CD4-positive, alpha-beta memory T cell (primary cell): ENCODE results near the gene SERBP1. TPM values are rescaled to one million over a fixed set of nuclear protein-coding genes. Genes with fewer than 3 reads are reported as not detected.
"Not testable (repeated sequence)": the region's sequence is repeated elsewhere in the genome, so short reads cannot be mapped to it uniquely, and the experiment has no call there.

Source experiments
- CTCF ChIA-PET: fragments of 350-600 bp; sonication (Branson Sonifier 250); formaldehyde crosslinking; loops from one replicate; lab custom pipeline; 2021; ENCODE audit warnings: inconsistent platforms; ENCODE audit not compliant: partially characterized antibody; lab: Charles Lee
- POLR2A ChIA-PET: fragments of 350-600 bp; sonication (Branson Sonifier 250); formaldehyde crosslinking; loops from one replicate; lab custom pipeline; 2021; ENCODE audit not compliant: partially characterized antibody; lab: Charles Lee
- DNase-seq, 5 donors: peaks; one replicate each; pipeline versions ENCODE4 v3.0.0 to v3.0.0-alpha.2; 2020 to 2022; ENCODE audit warnings: mixed read lengths in 1 of 5
- H3K27ac ChIP-seq: one replicate; pipeline ENCODE4 v1.7.0; 2013; ENCODE audit warnings: low read depth, low read length
- H3K27me3 ChIP-seq: 2 replicates; pipeline ENCODE4 v1.7.0; 2013; ENCODE audit warnings: mild to moderate bottlenecking, low read length, moderate library complexity; ENCODE audit not compliant: insufficient read depth
- H3K36me3 ChIP-seq: 2 replicates; pipeline ENCODE4 v1.7.0; 2013; ENCODE audit warnings: mild to moderate bottlenecking, low read length, moderate library complexity; ENCODE audit not compliant: insufficient read depth
- H3K4me1 ChIP-seq: 2 replicates; pipeline ENCODE4 v1.7.0; 2013; ENCODE audit warnings: mild to moderate bottlenecking, low read length, moderate library complexity; ENCODE audit not compliant: insufficient read depth
- H3K4me3 ChIP-seq, 2 donors: one replicate each; pipeline ENCODE4 v1.7.0; 2013; ENCODE audit warnings: low read length in 2 of 2, mild to moderate bottlenecking in 1 of 2
- H3K9me3 ChIP-seq, 2 donors: one replicate each; pipeline ENCODE4 v1.7.0; 2013; ENCODE audit warnings: low read length in 2 of 2, control low read depth in 1 of 2; ENCODE audit not compliant: control insufficient read depth in 1 of 2
- H3K27ac Mint-ChIP-seq, 7 donors: one replicate each; pipeline ENCODE4 v1.8.0; 2020 to 2021; ENCODE audit warnings: mixed read lengths in 7 of 7, mild to moderate bottlenecking in 6 of 7, inconsistent platforms in 3 of 7, moderate library complexity in 3 of 7
- H3K27me3 Mint-ChIP-seq, 2 donors: one replicate each; pipeline ENCODE4 v1.8.0; 2020 to 2021; ENCODE audit warnings: mixed read lengths in 2 of 2
- H3K36me3 Mint-ChIP-seq, 2 donors: one replicate each; pipeline ENCODE4 v1.8.0; 2020 to 2021; ENCODE audit warnings: mixed read lengths in 2 of 2, inconsistent platforms in 1 of 2, mild to moderate bottlenecking in 1 of 2
- H3K4me1 Mint-ChIP-seq, 4 donors: one replicate each; pipeline ENCODE4 v1.8.0; 2020 to 2021; ENCODE audit warnings: mixed read lengths in 4 of 4, mild to moderate bottlenecking in 1 of 4
- H3K4me3 Mint-ChIP-seq, 8 donors: one replicate each; pipeline ENCODE4 v1.8.0; 2020 to 2021; ENCODE audit warnings: mixed read lengths in 8 of 8, mild to moderate bottlenecking in 7 of 8, moderate library complexity in 6 of 8, inconsistent platforms in 3 of 8
- H3K9me3 Mint-ChIP-seq, 8 donors: one replicate each; pipeline ENCODE4 v1.8.0; 2020 to 2021; ENCODE audit warnings: mixed read lengths in 8 of 8, mild to moderate bottlenecking in 5 of 8, inconsistent platforms in 3 of 8, moderate library complexity in 1 of 8
- intact Hi-C: fragments of 100-400 bp; cut with micrococcal nuclease; formaldehyde crosslinking; loops from one replicate; pipeline ENCODE4 v1.15.1; 2023
- polyA plus RNA-seq, 2 donors: library from polyadenylated mRNA; unstranded; fragments of 300-500 nt; fragmentation: Illumina TruSeq; gene quantifications; one replicate each; pipeline ENCODE4 v1.2.3, GENCODE V29; 2021
- total RNA-seq, 2 experiments: library from RNA; stranded (reverse); gene quantifications; one replicate each; pipeline ENCODE4 v1.2.3, GENCODE V29; 2021

SERBP1 gene
- total and polyA plus RNA-seq, 4 experiments from 2014 or later = 94.9 to 154 (median 136) TPM

GRCh38 chr1:67400029-67400786, 30.0 kb downstream of the SERBP1 start:
- H3K27me3 Mint-ChIP-seq, H3K4me1 ChIP-seq, H3K27ac ChIP-seq, intact Hi-C loops, H3K4me1 Mint-ChIP-seq, H3K9me3 Mint-ChIP-seq, H3K9me3 ChIP-seq, H3K4me3 Mint-ChIP-seq, H3K36me3 ChIP-seq, DNase-seq, POLR2A ChIA-PET, H3K4me3 ChIP-seq, H3K27ac Mint-ChIP-seq, H3K27me3 ChIP-seq: not testable (repeated sequence)
- peaks cover 11 to 32% of the 10 kb centered on the region in 2 donors for H3K36me3 Mint-ChIP-seq
- CTCF ChIA-PET = interaction anchor here (0.5 kb wide), 1 partner anchor 88 kb away, joined by 3 read pairs; no protein-coding TSS in a partner anchor

GRCh38 chr1:67399199-67399993, 30.8 kb downstream of the SERBP1 start:
- Mint-ChIP-seq H3K36me3 (peaks cover 11 to 32% of the 10 kb centered on the region in 2 donors), H3K9me3 (no peaks in the 10 kb centered on the region), H3K4me3 (no peak overlapping the region), H3K27ac (no peak overlapping the region), H3K27me3 (no peaks in the 10 kb centered on the region), H3K4me1 (peaks cover 0 to 3% (median 0%) of the 10 kb centered on the region in 4 donors)
- no peaks in the 10 kb centered on the region for H3K4me1 ChIP-seq
- H3K27ac ChIP-seq = no peak overlapping the region
- intact Hi-C loops = no loop called here
- ChIA-PET POLR2A (no interaction called here), CTCF (no interaction called here)
- H3K36me3 ChIP-seq = no peaks in the 10 kb centered on the region
- H3K27me3 ChIP-seq = no peaks in the 10 kb centered on the region
- no peak for DNase-seq
- H3K4me3 ChIP-seq = no peak overlapping the region
- H3K9me3 ChIP-seq = no peaks in the 10 kb centered on the region

- DNase-seq = no peak
- Mint-ChIP-seq H3K27me3 (no peaks in the 10 kb centered on the region), H3K4me3 (no peak overlapping the region), H3K4me1 (no peaks in the 10 kb centered on the region), H3K9me3 (peaks cover 0 to 1% (median 0%) of the 10 kb centered on the region in 8 donors), H3K36me3 (peaks cover 25 to 47% of the 10 kb centered on the region in 2 donors), H3K27ac (no peak overlapping the region)
- intact Hi-C loops = no loop called here
- POLR2A ChIA-PET = no interaction called here
- H3K4me3 ChIP-seq = no peak overlapping the region
- no peaks in the 10 kb centered on the region for H3K9me3 ChIP-seq
- H3K36me3 ChIP-seq = no peaks in the 10 kb centered on the region
- CTCF ChIA-PET = interaction anchor here (0.6 kb wide), 1 partner anchor 8 kb away, joined by 4 read pairs; no protein-coding TSS in a partner anchor
- no peaks in the 10 kb centered on the region for H3K4me1 ChIP-seq
- H3K27me3 ChIP-seq = no peaks in the 10 kb centered on the region
- H3K27ac ChIP-seq = no peak overlapping the region
These were observed 35.7 kb downstream of the SERBP1 start for GRCh38 chr1:67394548-67394947.

- no peaks in the 10 kb centered on the region for H3K4me1 Mint-ChIP-seq
- no peak overlapping the region for H3K4me3 Mint-ChIP-seq
- peaks cover 25 to 41% of the 10 kb centered on the region in 2 donors for H3K36me3 Mint-ChIP-seq
- Histone ChIP-seq H3K9me3 (no peaks in the 10 kb centered on the region), H3K4me1 (no peaks in the 10 kb centered on the region), H3K27ac (no peak overlapping the region), H3K36me3 (no peaks in the 10 kb centered on the region), H3K27me3 (no peaks in the 10 kb centered on the region), H3K4me3 (no peak overlapping the region)
- CTCF ChIA-PET = interaction anchor here (0.6 to 0.7 kb wide), 2 partner anchors 7 to 14 kb away, joined by 3 to 4 read pairs; no protein-coding TSS in a partner anchor
- H3K27me3 Mint-ChIP-seq = no peaks in the 10 kb centered on the region
- intact Hi-C loops = no loop called here
- peak overlapping the region in 1 of 7 donors; percentile 14 for H3K27ac Mint-ChIP-seq
- H3K9me3 Mint-ChIP-seq = peaks cover 0 to 1% (median 0%) of the 10 kb centered on the region in 8 donors
- POLR2A ChIA-PET = no interaction called here
- DNase-seq = no peak
These were observed 36.5 kb downstream of the SERBP1 start for GRCh38 chr1:67393737-67394136.

- Histone ChIP-seq H3K4me3 (no peak overlapping the region), H3K27me3 (no peaks in the 10 kb centered on the region), H3K4me1 (no peaks in the 10 kb centered on the region), H3K36me3 (no peaks in the 10 kb centered on the region), H3K27ac (no peak overlapping the region), H3K9me3 (no peaks in the 10 kb centered on the region)
- intact Hi-C loops = no loop called here
- Mint-ChIP-seq H3K27me3 (no peaks in the 10 kb centered on the region), H3K4me1 (no peaks in the 10 kb centered on the region), H3K27ac (no peak overlapping the region), H3K4me3 (no peak overlapping the region), H3K36me3 (peaks cover 25 to 38% of the 10 kb centered on the region in 2 donors), H3K9me3 (peaks cover 0 to 1% (median 0%) of the 10 kb centered on the region in 8 donors)
- ChIA-PET POLR2A (no interaction called here), CTCF (interaction anchor here (0.7 kb wide), 1 partner anchor 15 kb away, joined by 3 read pairs; no protein-coding TSS in a partner anchor)
- DNase-seq = no peak
These were observed 37.0 kb downstream of the SERBP1 start for GRCh38 chr1:67393240-67393639.

GRCh38 chr1:67390041-67390887, 39.9 kb downstream of the SERBP1 start:
- Mint-ChIP-seq H3K4me3 (no peak overlapping the region), H3K27ac (peak overlapping the region in 3 of 7 donors; percentile 25 to 65 (median 42)), H3K36me3 (peaks cover 21 to 24% of the 10 kb centered on the region in 2 donors), H3K4me1 (no peaks in the 10 kb centered on the region), H3K9me3 (peaks cover 0 to 10% (median 4%) of the 10 kb centered on the region in 8 donors), H3K27me3 (no peaks in the 10 kb centered on the region)
- no peak overlapping the region for H3K4me3 ChIP-seq
- no peak for DNase-seq
- no peaks in the 10 kb centered on the region for H3K4me1 ChIP-seq
- no peaks in the 10 kb centered on the region for H3K27me3 ChIP-seq
- POLR2A ChIA-PET = no interaction called here
- peaks cover 0 to 3% of the 10 kb centered on the region in 2 donors for H3K9me3 ChIP-seq
- H3K27ac ChIP-seq = no peak overlapping the region
- intact Hi-C loops = no loop called here
- no peaks in the 10 kb centered on the region for H3K36me3 ChIP-seq
- CTCF ChIA-PET = interaction anchor here (0.7 kb wide), 1 partner anchor 1095 kb away, joined by 4 read pairs; no protein-coding TSS in a partner anchor
